Activated naive CD4-positive, alpha-beta T cell treated with anti-CD3 and anti-CD28 coated beads, Interleukin-2, amount 10 ng/mL, durations not matched to agents 7 days and 5 days (primary cell): ENCODE results near the gene DPYSL5.

ENCODE experiments used
- CTCF ChIA-PET: fragments of 350-600 bp; sonication (Branson Sonifier 250); formaldehyde crosslinking; loops from one replicate; lab custom pipeline; 2021; ENCODE audit warnings: antibody characterized with exemption; lab: Charles Lee
- DNase-seq: peaks from one replicate; pipeline ENCODE4 v3.0.0-alpha.2; 2020
- H3K27ac Mint-ChIP-seq: one replicate; pipeline ENCODE4 v1.8.0; 2021; ENCODE audit warnings: mild to moderate bottlenecking, moderate library complexity, mixed read lengths
- H3K27me3 Mint-ChIP-seq: one replicate; pipeline ENCODE4 v1.8.0; 2021; ENCODE audit warnings: mild to moderate bottlenecking, mixed read lengths
- H3K36me3 Mint-ChIP-seq: one replicate; pipeline ENCODE4 v1.8.0; 2021; ENCODE audit warnings: mixed read lengths
- H3K4me1 Mint-ChIP-seq: one replicate; pipeline ENCODE4 v1.8.0; 2021; ENCODE audit warnings: mixed read lengths
- H3K4me3 Mint-ChIP-seq: one replicate; pipeline ENCODE4 v1.8.0; 2021; ENCODE audit warnings: mild to moderate bottlenecking, moderate library complexity, mixed read lengths
- H3K9me3 Mint-ChIP-seq: one replicate; pipeline ENCODE4 v1.8.0; 2021; ENCODE audit warnings: mixed read lengths

DPYSL5 gene

DNA sequence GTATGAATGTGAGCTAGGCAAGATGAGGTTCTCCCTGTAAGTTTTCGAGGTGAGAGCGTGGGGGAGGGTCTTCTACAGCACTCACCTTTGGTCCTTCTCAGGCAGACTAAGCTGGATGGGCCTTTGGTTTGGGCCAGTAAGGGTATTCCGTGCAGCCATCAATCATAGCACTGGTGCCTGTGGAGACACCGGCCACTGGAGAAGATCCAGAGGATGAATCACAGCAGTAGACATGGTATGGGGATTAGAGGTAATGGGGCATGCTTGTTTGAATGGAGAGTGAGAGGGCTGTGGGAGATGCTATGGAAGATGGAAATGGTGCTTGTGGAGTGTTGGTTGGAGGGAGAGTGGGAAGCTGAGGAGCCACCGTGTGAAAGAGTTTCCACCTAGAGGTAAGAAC is 138.6 kb downstream of the DPYSL5 start:
- Mint-ChIP-seq H3K9me3 (no peaks in the 10 kb centered on the region), H3K4me1 (no peaks in the 10 kb centered on the region)

DNA sequence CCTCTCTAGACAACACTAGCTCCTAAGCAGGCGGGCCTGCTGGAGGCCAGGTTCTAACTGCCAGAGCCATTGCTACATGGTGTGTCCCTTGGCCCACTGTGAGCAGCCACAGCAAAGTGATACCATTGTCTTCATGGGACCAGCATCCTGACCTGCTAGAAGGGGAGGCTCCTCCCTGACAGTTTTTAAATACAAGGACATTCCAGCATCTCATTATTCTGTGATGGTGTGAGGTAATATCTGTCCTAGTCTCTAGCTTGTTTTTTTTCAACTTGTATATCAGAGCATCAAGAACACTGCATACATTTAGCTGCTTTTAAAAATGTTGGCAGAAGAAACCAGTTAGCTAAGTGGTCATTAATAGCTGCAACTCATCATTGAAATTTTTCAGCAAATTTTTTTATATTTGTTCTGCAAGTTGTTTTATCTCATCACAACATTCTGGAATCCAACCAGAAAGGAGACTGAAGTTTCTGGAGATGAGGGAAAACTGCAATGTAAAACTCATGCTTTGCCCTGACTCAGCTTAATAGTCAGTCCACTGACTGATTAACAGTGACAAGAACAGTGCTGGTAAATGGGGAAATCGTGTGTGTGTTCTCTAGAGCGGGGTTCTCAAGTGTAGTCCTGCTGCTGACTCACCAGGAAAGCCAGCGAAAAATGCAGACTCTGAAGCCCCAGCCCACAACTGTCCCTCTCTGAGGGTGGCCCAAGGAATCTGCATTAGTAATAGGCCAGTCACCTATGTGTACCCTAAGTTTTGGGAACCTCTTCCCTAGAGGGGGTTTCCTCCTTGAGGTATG is 140.3 kb downstream of the DPYSL5 start:
- H3K27me3 Mint-ChIP-seq: peaks cover 18% of the 10 kb centered on the region
- CTCF ChIA-PET: interaction anchor here (1.2 kb wide), 1 partner anchor 9 kb away, joined by 4 read pairs; no protein-coding TSS in a partner anchor
- H3K4me3 Mint-ChIP-seq: no peak overlapping the region
- DNase-seq: no peak
- no peaks in the 10 kb centered on the region for H3K9me3 Mint-ChIP-seq
- H3K36me3 Mint-ChIP-seq: no peaks in the 10 kb centered on the region
- H3K27ac Mint-ChIP-seq: no peak overlapping the region
- no peaks in the 10 kb centered on the region for H3K4me1 Mint-ChIP-seq

More for the DNA sequence above, 138.6 kb downstream of the DPYSL5 start:
- Mint-ChIP-seq H3K4me3 (no peak overlapping the region), H3K36me3 (no peaks in the 10 kb centered on the region), H3K27me3 (peaks cover 18% of the 10 kb centered on the region), H3K27ac (no peak overlapping the region)
- CTCF ChIA-PET: no interaction called here
- no peak for DNase-seq

DNA sequence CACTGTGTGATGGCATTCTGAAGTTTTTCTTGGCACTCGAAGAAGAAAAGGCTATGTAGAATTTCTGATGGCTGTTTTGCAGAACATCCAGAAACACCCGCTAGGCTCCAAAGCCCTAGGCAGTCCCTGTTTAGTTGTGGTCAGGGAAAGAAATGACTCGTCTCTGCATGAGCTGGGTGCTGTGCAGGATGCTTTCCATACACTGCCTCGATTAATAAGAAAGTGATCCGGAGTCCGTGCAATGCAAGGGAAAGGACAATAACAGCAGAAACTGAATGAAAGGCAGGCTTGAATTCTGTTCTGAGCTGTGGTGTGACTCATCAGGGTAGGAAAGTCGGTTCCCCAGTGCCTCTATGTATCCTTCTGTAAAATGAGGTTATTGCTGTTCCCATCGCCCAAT is 141.2 kb downstream of the DPYSL5 start:
- no peak overlapping the region for H3K4me3 Mint-ChIP-seq
- no peak for DNase-seq
- no peak overlapping the region for H3K27ac Mint-ChIP-seq
- peaks cover 18% of the 10 kb centered on the region for H3K27me3 Mint-ChIP-seq
- CTCF ChIA-PET: interaction anchor here (1.1 to 1.2 kb wide), 2 partner anchors 8 to 29 kb away, joined by 3 to 4 read pairs; no protein-coding TSS in a partner anchor
- no peaks in the 10 kb centered on the region for H3K36me3 Mint-ChIP-seq
- no peaks in the 10 kb centered on the region for H3K9me3 Mint-ChIP-seq
- H3K4me1 Mint-ChIP-seq: no peaks in the 10 kb centered on the region

DNA sequence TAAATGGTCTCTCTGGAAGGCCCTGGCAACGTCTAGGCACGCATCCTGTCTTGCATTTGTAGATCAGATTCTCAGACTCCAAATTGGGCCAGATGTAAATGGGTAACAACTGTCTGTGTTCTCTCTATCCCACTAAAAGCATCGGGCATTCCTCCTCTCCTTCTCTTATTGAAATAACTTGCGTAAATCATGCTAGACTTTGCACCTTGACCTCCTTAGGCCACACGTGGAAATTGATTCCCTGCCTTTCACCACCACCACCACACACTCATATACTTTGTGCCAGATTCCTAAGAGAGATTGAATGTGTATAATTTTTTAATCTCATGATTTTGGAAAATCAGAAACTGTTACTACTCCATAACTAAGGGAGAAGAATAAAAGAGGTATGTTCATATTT is 143.8 kb downstream of the DPYSL5 start:
- CTCF ChIA-PET: interaction anchor here (0.6 kb wide), 1 partner anchor 31 kb away, joined by 3 read pairs; no protein-coding TSS in a partner anchor
- Mint-ChIP-seq H3K27me3 (peaks cover 7% of the 10 kb centered on the region), H3K4me3 (no peak overlapping the region), H3K36me3 (no peaks in the 10 kb centered on the region), H3K4me1 (no peaks in the 10 kb centered on the region), H3K27ac (no peak overlapping the region), H3K9me3 (no peaks in the 10 kb centered on the region)
- DNase-seq: no peak

DNA sequence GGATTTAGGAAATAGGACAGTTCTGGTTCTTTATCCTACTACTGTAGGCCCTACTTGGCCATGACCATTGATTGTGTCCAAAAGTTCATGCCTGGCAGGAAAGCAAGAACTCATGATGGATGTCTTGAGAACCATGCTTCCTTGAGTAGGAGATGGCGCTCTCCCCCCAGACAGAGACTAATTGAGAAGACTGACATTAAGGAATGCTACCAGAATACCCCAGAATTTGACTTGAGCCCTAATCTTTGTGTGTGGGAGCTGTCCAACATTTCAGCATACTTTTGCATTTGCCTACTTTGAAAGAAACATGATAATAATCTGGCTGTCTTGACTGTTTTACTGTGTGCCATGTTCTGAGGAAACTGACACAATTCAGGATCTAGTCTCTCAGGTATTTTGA is 145.8 kb downstream of the DPYSL5 start:
- H3K4me1 Mint-ChIP-seq: no peaks in the 10 kb centered on the region
- H3K36me3 Mint-ChIP-seq: no peaks in the 10 kb centered on the region
- CTCF ChIA-PET: interaction anchor here (0.6 to 2.1 kb wide), 3 partner anchors 23 to 50 kb away, joined by 3 to 9 read pairs (median 4); no protein-coding TSS in a partner anchor
- H3K9me3 Mint-ChIP-seq: no peaks in the 10 kb centered on the region
- no peak overlapping the region for H3K4me3 Mint-ChIP-seq
- H3K27me3 Mint-ChIP-seq: peaks cover 6% of the 10 kb centered on the region
- H3K27ac Mint-ChIP-seq: no peak overlapping the region
- no peak for DNase-seq

DNA sequence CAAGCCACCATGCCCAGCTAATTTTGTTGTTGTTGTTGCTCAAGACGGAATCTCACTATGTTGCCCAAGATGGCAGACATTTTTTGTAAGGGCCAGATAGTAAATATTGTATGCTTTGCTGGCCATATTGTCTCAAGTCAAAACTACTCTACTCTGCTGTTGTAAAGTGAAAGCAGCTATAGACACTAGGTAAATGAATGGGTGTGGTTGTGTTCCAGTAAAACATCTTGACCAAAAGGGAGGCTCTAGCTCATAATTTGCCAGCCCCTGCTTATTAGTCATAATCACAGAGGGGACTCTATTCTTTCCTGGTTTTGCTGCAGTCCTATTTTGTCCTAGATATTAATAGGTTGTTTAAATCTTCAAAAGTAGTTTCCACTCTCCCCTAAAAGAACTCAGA is 147.1 kb downstream of the DPYSL5 start:
- H3K9me3 Mint-ChIP-seq: no peaks in the 10 kb centered on the region
- H3K36me3 Mint-ChIP-seq: no peaks in the 10 kb centered on the region
- no peak overlapping the region for H3K27ac Mint-ChIP-seq
- CTCF ChIA-PET: interaction anchor here (2.1 kb wide), 1 partner anchor 22 kb away, joined by 9 read pairs; no protein-coding TSS in a partner anchor
- peaks cover 9% of the 10 kb centered on the region for H3K27me3 Mint-ChIP-seq
- no peak overlapping the region for H3K4me3 Mint-ChIP-seq
- no peaks in the 10 kb centered on the region for H3K4me1 Mint-ChIP-seq
- DNase-seq: no peak

DNA sequence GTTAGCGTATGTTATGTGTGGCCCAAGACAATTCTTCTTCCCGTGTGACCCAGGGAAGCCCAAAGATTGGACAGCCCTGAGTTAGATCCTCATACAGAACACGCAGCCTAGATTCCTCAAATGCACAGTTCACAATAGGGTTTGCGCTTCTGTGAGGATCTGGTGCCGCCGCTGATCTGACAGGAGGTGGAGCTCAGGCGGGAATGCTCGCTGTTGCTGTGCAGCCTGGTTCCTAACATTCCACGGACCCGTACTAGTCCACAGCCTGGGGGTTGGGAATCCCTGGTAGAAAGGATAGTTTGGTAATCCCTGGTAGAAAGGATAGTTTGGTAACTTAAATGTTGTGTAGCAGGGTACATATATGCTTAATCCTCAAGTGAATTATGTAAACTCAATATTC is 149.5 kb downstream of the DPYSL5 start:
- no peaks in the 10 kb centered on the region for H3K9me3 Mint-ChIP-seq
- H3K27ac Mint-ChIP-seq: no peak overlapping the region
- CTCF ChIA-PET: interaction anchor here (1.0 kb wide), 1 partner anchor 8 kb away, joined by 4 read pairs; no protein-coding TSS in a partner anchor
- H3K4me3 Mint-ChIP-seq: no peak overlapping the region
- DNase-seq: no peak
- H3K27me3 Mint-ChIP-seq: peaks cover 11% of the 10 kb centered on the region
- no peaks in the 10 kb centered on the region for H3K4me1 Mint-ChIP-seq
- H3K36me3 Mint-ChIP-seq: no peaks in the 10 kb centered on the region

DNA sequence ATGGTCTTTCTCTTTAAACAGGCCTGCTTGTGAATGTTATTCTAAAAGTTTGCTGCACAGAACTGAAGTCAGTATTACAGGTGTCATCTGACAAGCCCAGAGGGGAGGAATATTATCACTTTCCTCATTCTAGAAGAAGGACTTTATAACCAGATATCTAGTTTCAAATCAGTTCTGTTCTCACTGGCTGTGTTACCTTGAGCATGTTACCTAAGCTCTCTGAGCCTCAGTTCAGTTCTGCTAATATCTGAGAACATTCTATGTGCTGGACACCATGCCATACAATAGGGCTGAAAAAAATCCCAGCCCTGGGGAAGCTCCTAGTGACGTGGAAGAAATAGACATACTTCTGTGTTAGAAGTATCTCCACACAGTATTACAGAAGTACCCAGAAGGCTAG is 150.4 kb downstream of the DPYSL5 start:
- no peaks in the 10 kb centered on the region for H3K9me3 Mint-ChIP-seq
- no peak overlapping the region for H3K4me3 Mint-ChIP-seq
- peaks cover 17% of the 10 kb centered on the region for H3K27me3 Mint-ChIP-seq
- H3K36me3 Mint-ChIP-seq: no peaks in the 10 kb centered on the region
- H3K27ac Mint-ChIP-seq: no peak overlapping the region
- CTCF ChIA-PET: no interaction called here
- DNase-seq: no peak
- no peaks in the 10 kb centered on the region for H3K4me1 Mint-ChIP-seq
